Neural progenitor cell (in vitro differentiated cells): ENCODE measurements around the gene ABAT.

Experiments used
- EZH2phosphoT487 ChIP-seq: fragments of 200-600 bp; sonication (generic); IDR thresholded peaks from 2 replicates; pipeline ENCODE4 v1.6.1; 2017; ENCODE audit warnings: antibody characterized with exemption
- TF ChIP-seq, protein P1 (sequence below): fragments of 200-600 bp; sonication (generic); IDR thresholded peaks from 2 replicates; pipeline ENCODE4 v1.5.1; 2017; ENCODE audit warnings: antibody characterized with exemption, mild to moderate bottlenecking

DNA sequence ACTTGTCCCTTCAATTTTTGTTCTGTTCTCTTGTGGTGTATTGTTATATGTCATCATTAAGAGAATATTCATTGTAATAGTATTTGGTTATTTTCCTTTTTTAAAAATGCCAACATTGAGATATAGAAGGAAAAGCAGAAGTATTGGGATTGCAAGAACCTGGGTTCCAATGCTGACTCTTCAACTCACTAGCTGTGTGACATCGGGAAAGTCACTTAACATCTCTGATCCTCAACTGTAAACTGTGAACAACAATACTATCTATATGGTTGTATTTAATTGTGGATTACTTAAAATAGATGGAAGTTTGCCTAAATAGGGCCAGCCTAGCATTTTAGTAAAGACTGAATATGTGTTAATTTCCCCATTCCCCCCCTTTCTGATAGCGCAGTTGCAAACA is 67.2 kb downstream of the ABAT start:
- TF ChIP-seq, protein P1, sequence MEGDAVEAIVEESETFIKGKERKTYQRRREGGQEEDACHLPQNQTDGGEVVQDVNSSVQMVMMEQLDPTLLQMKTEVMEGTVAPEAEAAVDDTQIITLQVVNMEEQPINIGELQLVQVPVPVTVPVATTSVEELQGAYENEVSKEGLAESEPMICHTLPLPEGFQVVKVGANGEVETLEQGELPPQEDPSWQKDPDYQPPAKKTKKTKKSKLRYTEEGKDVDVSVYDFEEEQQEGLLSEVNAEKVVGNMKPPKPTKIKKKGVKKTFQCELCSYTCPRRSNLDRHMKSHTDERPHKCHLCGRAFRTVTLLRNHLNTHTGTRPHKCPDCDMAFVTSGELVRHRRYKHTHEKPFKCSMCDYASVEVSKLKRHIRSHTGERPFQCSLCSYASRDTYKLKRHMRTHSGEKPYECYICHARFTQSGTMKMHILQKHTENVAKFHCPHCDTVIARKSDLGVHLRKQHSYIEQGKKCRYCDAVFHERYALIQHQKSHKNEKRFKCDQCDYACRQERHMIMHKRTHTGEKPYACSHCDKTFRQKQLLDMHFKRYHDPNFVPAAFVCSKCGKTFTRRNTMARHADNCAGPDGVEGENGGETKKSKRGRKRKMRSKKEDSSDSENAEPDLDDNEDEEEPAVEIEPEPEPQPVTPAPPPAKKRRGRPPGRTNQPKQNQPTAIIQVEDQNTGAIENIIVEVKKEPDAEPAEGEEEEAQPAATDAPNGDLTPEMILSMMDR, result no peak
- TF ChIP-seq EZH2phosphoT487, result no peak
